Coronary artery (tissue), 2 donors: Measurements from ENCODE around the gene VAV1.

ENCODE experiments used
- DNase-seq: peaks from one replicate; pipeline ENCODE4 v3.0.0-alpha.2; 2017; ENCODE audit warnings: low spot score
- H3K27ac ChIP-seq, 2 donors: fragments of 200-600 bp; sonication (generic); one replicate each; pipeline ENCODE4 v1.5.1; 2016 to 2019
- H3K4me3 ChIP-seq: fragments of 200-600 bp; sonication (generic); 2 replicates; pipeline ENCODE4 v1.5.1; 2016; ENCODE audit warnings: mild to moderate bottlenecking, moderate library complexity
- CTCF ChIP-seq: fragments of 200-600 bp; sonication (generic); IDR thresholded peaks from one replicate; pipeline ENCODE4 v1.5.1; 2019; ENCODE audit warnings: antibody characterized with exemption

The VAV1 gene

GRCh38 chr19:6842871-6843607 is 70.5 kb downstream of the VAV1 start:
- DNase-seq = no peak
- Histone ChIP-seq H3K27ac (no peak overlapping the region), H3K4me3 (no peak overlapping the region)
- TF ChIP-seq CTCF = no peak

GRCh38 chr19:6847828-6848200 is 75.3 kb downstream of the VAV1 start:
- Histone ChIP-seq H3K27ac (no peak overlapping the region), H3K4me3 (no peak overlapping the region)
- TF ChIP-seq CTCF = no peak
- no peak for DNase-seq

GRCh38 chr19:6848986-6849385 is 76.5 kb downstream of the VAV1 start:
- no peak for TF ChIP-seq CTCF
- no peak overlapping the region for H3K4me3 ChIP-seq
- DNase-seq = no peak
- no peak overlapping the region for H3K27ac ChIP-seq

- no peak overlapping the region for H3K4me3 ChIP-seq
- no peak for DNase-seq
- TF ChIP-seq CTCF = no peak
- H3K27ac ChIP-seq = no peak overlapping the region
Observed at GRCh38 chr19:6849876-6850275, 77.4 kb downstream of the VAV1 start.

GRCh38 chr19:6851359-6851758 is 78.9 kb downstream of the VAV1 start:
- no peak for DNase-seq
- no peak overlapping the region for H3K27ac ChIP-seq
- TF ChIP-seq CTCF = no peak
- H3K4me3 ChIP-seq = no peak overlapping the region

GRCh38 chr19:6852001-6852400 is 79.5 kb downstream of the VAV1 start:
- Histone ChIP-seq H3K4me3 (no peak overlapping the region), H3K27ac (no peak overlapping the region)
- no peak for DNase-seq
- TF ChIP-seq CTCF = no peak

- TF ChIP-seq CTCF = no peak
- H3K27ac ChIP-seq = no peak overlapping the region
Observed at GRCh38 chr19:6853868-6854267, 81.4 kb downstream of the VAV1 start.

More at GRCh38 chr19:6853868-6854267, 81.4 kb downstream of the VAV1 start:
- H3K4me3 ChIP-seq = no peak overlapping the region
- no peak for DNase-seq
